IPS-11a (cell line): Measurements from ENCODE around the gene PIGX.
"Not testable (repeated sequence)": the region's sequence is repeated elsewhere in the genome, so short reads cannot be mapped to it uniquely, and the experiment has no call there.

Experiments used
- H3K4me3 ChIP-seq: one replicate; pipeline ENCODE4 v1.5.1; 2013; ENCODE audit warnings: low read depth, low read length, control low read depth

The PIGX gene

DNA sequence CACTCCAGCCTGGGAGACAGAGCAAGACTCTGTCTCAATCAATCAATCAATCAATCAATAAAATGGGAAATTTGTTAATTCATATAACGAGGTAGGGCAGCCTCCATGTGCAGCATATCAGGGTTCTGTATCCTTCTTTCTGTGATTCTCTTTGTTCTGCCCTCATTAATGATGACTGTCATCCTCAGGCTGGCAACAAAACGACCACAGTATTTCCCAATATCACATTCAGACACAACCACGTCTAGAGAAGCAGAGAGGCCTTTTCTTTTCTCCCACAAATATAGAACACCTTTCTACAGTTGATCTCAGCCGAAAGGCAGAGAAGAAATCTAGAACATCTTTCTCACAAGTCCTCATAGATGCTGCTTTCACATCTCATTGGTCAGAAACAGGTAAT, 11.4 kb upstream of the PIGX start:
- H3K4me3 ChIP-seq: no peak overlapping the region

DNA sequence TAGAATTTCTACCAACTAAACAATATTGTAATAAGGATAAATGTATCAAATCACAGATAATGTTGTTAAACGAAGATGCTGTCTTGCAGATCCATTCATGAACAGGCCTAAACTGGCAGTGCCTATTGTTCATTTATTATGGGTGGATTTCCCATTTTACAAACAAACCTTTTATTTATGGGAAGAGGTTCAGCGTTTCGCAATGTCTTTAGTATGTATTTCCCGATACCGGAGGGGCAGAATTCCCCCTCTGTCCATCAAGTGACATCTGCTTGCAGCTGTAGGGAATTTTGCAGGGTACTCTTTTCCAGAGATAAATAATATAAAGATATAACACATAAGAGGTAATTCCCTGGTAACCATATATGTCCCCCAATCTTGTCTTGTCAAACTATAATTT, 5.8 kb upstream of the PIGX start:
- H3K4me3 ChIP-seq: no peak overlapping the region

- no peak overlapping the region for H3K4me3 ChIP-seq
Measured at GRCh38 chr3:196706731-196707130, 5.4 kb upstream of the PIGX start.

DNA sequence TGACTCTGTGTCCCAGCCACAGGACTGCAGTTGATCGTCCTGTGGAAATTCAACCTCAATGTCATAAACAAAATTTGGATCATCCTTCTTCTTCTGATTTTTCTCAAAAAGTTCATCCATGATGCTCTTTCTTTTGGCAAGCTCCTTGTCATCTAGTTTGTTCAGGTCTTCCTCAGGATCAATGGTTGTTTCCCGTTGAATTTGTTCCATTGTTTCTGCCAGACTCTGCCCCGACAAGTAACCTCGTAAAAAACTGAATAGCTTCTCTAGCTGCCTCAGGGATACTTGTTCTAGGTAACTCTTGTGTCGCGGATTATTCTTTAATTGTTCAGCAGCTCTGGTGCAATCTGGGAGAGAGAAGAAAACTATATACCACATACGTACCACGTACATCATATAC, 4.6 kb upstream of the PIGX start:
- no peak overlapping the region for H3K4me3 ChIP-seq

- H3K4me3 ChIP-seq: no peak overlapping the region
Measured at GRCh38 chr3:196708467-196708866, 3.7 kb upstream of the PIGX start.

- peak overlapping the region; percentile 73 for H3K4me3 ChIP-seq
Measured at GRCh38 chr3:196712514-196713413, 587 bp downstream of the PIGX start.

DNA sequence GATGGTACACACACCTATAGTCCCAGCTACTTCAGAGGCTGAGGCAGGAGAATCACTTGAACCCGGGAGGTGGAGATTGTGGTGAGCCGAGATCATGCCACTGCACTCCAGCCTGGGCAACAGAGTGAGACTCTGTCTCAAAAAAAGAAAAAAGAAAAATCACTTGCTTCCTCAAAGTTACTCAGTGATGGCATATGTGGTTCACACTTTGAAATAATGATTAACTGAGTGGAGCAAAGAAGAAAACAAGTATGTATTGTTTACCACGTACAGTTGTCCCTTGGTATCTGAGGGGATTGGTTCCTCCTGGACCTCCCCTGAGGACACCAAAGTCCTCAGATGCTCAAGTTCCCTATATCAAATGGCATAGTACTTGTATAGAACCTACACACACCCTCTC, 5.0 kb downstream of the PIGX start:
- not testable (repeated sequence) for H3K4me3 ChIP-seq

DNA sequence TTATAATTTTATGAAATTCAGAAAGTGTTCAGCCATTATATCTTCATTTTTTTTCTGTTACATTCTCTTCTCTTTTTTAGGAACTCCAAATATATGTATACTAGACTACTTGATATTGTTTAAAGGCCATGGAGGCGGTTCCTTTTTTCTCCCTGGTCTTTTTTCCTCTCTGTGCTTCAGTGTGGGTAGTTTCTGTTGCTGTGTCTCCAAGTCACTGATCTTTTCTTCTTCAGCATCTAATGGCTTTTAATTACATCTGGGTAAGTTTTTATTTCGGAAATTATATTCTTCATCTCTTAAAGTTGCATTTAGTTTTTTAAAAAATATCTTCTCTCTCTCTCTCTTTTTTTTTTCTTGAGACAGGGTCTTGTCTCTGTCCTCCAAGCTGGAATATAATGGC, 8.9 kb downstream of the PIGX start:
- no peak overlapping the region for H3K4me3 ChIP-seq

DNA sequence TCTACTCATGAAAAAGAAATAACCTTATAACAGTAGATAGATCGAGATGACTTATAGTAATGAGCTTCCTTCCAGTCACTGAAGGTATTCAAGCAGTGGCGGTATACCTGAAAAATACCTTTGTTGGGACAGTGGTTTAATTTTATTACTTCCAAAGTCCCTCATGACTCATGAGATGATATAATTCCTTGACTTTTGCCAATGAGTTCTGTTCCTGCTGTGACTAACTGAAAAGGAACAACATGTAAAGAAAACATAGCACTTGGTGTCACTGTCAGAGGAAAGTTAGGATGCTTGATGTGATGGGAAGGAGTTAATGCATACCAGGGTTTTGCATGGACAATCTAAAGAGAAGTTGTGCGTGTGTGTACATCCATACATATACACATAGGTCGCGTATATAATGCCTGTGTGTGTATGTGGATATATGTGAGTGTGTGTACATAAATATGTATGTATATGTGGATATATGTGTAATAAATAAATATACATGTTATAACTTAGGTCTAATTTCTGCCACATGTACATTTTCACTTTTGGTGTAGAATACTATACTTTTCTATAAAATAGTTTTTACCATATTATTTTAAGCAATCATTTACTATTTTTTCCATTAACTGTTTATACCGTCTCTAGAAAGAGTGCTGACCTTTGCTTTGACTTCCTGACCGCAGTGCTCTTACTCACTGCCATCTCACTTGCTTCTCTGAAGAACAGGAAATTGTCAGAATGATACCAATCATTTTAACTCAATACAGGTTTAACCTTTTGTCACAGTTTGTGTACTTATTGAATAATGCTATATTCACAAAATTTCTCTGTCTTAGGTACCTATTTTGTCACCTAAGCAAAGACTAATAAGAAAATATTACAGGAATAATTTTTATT, 14.9 kb downstream of the PIGX start:
- no peak overlapping the region for H3K4me3 ChIP-seq

GRCh38 chr3:196735751-196736150, 23.6 kb downstream of the PIGX start:
- no peak overlapping the region for H3K4me3 ChIP-seq

DNA sequence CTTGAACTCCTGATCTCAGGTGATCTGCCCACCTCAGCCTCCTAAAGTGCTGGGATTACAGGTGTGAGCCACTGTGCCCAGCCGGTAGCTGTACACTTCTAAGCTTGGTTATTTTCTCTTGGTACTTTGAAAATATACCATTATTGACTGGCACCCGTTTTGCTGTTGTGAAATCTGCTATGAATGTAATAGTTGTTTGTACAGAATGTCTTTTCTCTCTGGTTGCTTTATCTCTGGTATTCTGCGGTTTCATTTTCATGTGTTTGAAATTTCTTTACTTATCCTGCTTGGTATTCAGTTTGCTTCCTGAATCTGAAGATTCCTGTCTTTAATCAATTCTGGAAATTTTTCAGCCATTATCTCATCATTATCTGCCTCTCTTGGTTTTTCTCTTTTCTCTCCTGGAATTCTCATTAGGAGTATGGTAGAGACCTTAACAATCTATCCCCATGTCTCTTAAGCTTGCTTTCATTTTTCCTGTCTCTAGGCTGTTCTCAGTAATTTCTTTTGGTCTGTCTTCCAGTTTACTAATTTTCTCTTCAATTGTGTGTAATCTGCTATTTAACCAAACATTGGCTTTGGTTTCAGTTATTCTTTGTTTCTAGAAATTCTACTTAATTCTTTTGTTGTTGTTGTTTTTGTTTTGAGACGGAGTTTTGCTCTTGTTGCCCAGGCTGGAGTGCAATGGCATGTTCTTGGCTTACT, 24.6 kb downstream of the PIGX start:
- H3K4me3 ChIP-seq: no peak overlapping the region

DNA sequence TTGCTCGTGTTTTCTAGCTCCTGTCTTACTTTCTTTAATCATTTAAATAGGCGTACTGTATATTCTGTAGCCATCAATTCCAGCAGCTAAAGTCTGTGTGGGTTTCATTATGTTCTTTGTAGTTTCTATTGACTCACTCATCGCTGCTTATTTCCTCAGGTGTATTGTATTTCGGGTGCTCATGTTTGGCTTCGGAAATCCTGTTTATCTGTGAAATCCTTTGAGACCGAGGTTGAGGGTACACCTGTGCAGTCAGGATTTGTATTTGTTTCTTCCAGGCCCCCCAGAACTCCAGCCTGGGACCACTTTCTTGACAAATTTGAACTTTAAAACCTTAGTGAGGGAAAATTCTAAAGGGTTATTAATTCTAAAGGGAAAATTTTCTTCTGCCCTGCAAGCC, 25.5 kb downstream of the PIGX start:
- no peak overlapping the region for H3K4me3 ChIP-seq

GRCh38 chr3:196739671-196740480, 27.7 kb downstream of the PIGX start, which contains the start of gene PAK2:
TSS of gene PAK2 (plus strand) at chr3:196739857. CDS start at chr3:196782647, 42,790 bp downstream.
- H3K4me3 ChIP-seq: peak within 1 kb of the TSS; percentile 96

GRCh38 chr3:196740481-196741248, 28.5 kb downstream of the PIGX start:
- peak overlapping the region; percentile 96 for H3K4me3 ChIP-seq

DNA sequence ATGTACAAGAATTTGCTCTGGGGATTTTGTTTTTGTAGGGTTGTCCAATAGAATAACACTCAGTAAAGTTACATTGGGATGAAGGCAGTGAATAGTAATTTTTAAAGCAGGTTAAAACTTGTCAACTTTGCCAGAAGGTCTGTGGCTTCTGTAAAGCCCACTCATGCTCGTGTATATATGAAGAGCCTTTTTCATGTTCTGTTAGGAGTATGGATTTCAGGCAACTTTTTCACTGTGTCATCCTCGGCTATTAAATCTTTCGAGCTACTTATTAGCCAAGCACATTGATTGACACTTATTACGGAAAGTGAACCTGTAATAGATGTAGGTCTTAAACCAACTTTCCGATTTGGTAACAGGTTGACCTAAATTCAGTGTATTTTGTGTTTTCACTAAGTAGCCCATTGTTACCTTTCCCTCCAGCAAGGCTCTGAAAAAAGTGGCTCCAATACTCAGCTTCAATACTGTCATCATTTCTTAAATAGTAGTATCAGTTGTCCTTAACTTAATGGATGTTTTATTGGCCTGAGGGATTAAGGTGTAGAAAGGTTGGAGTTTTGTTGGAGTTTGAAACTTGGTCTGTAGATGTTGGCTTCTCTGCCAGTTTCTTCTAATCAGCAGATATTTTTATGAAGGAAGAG, 29.2 kb downstream of the PIGX start:
- H3K4me3 ChIP-seq: peak overlapping the region; percentile 96

GRCh38 chr3:196743569-196743968, 31.4 kb downstream of the PIGX start:
- H3K4me3 ChIP-seq: not testable (repeated sequence)

DNA sequence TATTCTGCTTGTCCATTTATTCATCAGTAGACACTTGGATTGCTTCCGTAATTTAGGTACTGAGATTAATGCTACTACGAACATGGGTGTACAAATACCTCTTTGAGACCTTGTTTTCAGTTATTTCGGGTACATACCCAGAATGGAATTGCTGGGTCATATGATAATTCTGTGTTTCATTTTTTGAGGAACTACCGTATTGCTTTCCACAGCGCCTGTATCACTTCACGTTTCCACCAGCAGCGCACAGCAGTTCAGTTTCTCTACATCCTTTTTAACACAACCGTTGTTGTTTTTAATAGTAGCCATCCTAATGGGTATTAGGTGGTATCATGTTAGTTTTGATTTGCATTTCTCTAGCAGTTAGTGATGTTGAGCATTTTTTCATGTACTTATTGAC, 36.9 kb downstream of the PIGX start:
- no peak overlapping the region for H3K4me3 ChIP-seq

DNA sequence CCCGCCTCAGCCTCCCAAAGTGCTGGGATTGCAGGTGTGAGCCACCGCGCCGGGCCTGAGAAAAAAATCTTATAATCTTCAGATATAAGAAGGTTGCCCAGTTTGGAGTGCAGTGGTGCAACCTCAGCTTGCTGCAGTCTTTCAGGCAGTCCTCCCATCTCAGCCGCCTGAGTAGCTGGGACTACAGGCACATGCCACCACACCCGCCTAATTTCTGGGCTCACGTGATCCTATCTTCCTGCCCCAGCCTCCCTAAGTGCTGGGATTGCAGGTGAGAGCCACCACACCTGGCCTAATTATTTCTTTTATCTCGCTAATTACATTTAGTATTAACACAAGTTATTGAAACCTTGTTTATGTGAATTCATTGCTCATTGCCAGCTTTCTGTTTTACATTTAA, 41.0 kb downstream of the PIGX start:
- H3K4me3 ChIP-seq: no peak overlapping the region
